Stimulated activated CD8-positive, alpha-beta memory T cell treated with anti-CD3 and anti-CD28 coated beads, Interleukin-15, amount 100 ng/mL, for 24 hours (primary cell): ENCODE results near the gene TCAF1.
"Not testable (repeated sequence)": the region's sequence is repeated elsewhere in the genome, so short reads cannot be mapped to it uniquely, and the experiment has no call there.

Experiments used
- DNase-seq: peaks from one replicate; pipeline ENCODE4 v3.0.0-alpha.2; 2020; ENCODE audit warnings: low read depth

TCAF1 gene

DNA sequence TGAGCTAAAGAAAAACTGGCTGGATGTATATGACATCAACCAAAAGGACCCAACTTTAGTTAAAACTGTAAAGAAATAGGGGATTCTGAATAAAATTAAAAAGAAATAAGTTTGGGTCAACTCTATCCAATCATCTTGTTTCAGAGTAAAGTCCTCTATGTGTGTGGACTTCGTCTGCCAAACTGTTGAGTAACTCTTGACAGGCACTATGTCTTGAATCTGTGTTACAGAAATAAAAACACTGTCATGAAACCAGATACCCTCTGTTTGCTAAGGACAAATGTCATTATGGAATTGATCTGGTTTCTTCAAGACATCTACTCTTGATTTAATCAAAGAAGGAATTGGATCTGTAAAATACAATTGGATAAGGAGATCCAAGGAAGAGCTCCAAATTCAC lies 46.5 kb downstream of the TCAF1 start:
- DNase-seq, result not testable (repeated sequence)

DNA sequence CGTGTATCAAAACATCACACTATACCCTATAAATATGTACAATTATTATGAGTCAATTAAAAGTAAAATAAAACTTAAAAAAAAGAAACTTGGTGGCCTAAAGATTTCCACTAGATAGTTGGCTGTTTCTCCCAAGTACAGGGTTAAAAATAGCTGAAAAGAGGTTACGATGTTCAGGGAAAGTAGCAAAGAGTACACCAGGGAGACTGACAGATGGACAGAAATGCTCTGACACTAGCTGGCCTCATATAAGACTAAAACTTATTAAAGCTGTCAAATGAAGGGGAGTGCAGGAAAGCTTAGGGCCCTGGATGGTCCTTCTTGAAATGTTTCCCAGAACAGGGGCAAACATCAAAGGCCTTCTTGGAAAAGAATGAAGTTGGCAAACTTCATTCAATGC lies 51.3 kb downstream of the TCAF1 start:
- no peak for DNase-seq

DNA sequence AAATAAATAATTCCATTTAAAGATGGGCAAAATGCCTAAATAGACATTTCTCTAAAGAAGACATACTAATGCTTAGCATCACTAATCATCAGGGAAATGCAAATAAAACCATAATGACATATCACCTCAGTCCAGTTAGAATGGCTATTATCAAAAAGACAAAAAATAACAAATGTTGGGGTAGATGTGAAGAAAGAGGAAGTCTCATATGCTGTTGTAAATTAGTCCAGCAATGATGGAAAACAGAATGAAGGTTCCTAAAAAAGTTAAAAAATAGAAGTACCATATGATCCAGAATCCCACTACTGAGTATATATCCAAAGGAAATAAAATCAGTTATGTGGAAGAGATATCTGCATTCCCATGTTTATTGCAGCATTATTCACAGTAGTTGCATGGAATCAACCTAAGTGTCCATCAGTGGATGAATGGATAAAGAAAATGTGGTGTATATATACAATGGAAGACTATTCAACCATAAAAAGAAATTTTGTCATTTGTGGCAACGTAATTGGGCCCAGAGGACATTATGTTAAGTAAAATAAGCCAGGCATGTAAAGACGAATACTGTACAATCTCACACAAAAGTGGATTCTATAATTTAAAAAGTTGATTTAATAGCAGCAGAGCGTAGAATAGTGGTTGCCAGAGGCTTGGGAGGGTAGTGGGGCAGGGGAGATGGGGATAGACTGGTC lies 52.0 kb downstream of the TCAF1 start:
- DNase-seq, result no peak

DNA sequence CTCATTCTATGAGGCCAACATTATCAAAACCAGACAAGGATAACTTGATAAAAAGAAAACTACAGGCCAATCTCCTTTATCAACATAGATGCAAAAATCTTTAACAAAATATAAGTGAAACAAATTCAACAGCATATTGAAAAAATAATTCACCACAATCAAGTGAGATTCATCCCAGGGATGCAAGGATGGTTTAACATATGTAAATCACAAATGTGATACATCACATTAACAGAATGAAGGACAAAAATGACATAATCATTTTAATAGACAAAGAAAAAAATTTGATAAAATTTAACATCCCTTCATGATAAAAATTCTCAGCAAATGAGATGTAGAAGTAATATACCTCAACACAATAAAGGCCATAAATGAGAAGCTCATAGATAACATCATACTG lies 53.8 kb downstream of the TCAF1 start:
- no peak for DNase-seq

DNA sequence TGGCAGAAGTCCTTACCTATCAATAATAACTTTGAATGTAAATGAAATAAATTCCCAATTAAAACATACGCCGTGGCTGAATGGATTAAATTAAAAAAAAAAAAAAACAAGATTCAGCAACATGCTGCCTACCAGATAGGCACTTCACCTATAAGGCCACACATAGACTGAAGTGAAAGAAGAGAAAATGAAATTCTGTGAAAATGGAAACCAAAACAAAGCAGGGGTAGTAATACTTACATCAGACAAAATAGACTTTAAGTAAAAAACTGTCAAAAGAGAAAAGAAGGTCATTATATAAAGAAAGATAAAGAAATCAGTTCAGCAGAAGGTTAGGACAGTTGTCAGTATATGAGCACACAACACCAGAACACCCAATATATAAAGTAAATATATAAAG lies 55.3 kb downstream of the TCAF1 start:
- DNase-seq, result no peak

DNA sequence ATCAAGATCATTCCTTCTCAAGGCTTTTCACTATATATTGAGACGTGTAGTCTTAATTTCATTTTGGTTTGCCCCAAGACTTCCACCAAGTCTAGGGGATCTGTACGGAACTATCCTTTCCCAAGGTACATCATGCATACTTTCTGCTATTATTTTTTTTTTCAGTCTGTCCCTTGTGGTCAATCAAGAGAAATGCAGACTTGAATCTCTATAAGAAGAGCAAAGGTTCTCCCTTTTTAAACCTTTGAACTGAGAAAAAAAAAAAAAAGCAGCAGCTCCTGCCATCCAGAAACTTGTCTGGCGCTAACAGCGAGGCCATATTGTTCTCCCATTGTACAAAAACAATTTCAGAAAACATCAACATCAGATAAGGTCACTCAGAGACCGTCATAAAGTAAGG lies 60.3 kb downstream of the TCAF1 start:
- DNase-seq, result not testable (repeated sequence)

DNA sequence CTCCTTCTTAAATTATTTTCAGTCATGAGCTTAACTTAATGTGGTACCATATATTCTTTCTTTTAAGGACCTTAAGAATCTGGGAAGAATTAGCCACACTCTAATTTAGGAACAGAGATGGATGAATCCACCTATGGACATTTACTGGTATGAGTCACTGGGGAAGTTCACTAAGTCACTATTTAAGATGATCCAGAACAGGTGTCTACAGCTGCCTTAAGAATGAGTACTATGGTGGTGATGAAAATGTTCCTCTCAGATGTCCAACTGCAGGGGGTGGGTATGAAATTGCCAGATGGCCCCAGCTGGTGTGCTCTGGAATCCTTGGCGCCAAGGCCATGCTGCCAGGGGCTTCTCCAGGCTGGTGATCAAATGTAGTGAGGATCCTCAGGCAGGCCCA lies 61.9 kb downstream of the TCAF1 start:
- DNase-seq, result not testable (repeated sequence)

DNA sequence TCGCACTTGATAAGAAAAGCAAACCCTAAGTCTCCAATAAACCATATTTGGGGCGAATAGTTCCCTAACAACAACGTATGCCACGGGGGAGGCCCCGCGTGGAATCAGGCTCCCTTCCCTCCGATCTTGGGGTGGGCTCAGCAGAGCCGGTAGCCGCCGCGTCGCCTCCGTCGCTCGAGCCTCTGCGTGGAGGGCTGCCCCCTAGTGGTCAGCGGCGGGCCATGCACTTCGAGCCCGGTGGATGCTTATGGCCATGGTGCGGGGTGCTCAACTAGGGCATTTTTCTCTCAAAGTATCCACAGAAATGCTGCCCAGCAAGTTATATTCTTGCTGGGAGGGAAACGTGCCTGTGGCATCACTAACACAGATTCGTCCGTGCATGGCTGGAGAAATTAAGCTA lies 64.8 kb downstream of the TCAF1 start:
- DNase-seq, result peak; percentile 99

DNA sequence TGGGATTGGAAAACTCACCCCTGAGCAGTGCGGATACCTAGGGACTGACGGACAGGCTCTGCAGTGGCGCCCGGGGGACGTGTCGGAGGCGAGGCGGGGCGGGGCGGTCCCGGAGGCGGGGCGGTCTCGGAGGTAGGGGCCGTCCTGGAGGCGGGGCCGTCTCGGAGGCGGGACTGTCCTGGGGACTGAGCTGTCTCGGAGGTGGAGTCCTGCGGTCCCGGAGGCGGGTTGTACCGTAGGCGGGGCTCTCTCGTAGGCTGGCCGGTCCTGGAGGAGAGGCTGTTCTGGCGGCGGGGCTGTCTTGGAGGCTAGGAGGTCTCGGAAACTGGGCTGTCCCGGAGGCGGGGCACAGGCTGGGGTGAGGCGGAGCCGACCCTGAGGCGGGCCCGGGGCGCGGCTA lies 65.4 kb downstream of the TCAF1 start:
- DNase-seq, result peak; percentile 73

DNA sequence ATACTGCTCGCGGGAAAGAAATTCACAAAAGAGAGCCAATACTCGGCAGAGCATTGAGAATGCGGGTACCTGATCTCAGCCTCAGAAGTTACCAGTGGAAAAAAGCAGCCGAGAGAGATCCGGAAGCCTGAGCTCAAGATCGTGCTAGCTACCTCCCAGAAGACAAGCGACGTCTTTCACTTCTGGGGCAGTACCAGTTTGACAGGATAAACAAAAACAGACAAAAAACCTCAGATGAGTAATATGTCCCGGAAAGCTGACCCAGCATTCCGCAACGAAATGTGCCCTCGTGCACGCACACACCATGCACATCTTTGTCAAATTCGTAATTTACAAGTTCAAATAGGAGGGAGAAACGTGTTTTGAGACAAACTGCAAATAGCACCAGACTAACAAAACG lies 65.9 kb downstream of the TCAF1 start:
- not testable (repeated sequence) for DNase-seq

DNA sequence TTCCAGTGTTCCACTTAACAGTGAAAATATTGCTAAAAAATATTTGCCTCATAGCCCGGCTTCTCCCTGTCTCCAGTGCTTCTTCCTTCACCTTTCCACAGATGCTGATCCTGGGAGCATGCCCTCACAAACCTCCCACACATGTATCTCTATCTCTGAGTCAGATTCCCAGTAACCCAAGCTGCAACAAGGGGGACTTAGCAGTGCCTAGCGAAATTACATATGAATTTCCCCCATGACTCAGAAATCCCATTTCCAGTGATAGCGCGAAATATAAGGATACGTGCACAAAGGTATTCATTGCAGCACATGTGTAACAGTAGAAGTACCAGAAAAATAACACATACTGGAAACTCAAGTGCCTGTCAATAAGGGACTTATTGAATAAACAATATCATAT lies 75.4 kb downstream of the TCAF1 start:
- not testable (repeated sequence) for DNase-seq

DNA sequence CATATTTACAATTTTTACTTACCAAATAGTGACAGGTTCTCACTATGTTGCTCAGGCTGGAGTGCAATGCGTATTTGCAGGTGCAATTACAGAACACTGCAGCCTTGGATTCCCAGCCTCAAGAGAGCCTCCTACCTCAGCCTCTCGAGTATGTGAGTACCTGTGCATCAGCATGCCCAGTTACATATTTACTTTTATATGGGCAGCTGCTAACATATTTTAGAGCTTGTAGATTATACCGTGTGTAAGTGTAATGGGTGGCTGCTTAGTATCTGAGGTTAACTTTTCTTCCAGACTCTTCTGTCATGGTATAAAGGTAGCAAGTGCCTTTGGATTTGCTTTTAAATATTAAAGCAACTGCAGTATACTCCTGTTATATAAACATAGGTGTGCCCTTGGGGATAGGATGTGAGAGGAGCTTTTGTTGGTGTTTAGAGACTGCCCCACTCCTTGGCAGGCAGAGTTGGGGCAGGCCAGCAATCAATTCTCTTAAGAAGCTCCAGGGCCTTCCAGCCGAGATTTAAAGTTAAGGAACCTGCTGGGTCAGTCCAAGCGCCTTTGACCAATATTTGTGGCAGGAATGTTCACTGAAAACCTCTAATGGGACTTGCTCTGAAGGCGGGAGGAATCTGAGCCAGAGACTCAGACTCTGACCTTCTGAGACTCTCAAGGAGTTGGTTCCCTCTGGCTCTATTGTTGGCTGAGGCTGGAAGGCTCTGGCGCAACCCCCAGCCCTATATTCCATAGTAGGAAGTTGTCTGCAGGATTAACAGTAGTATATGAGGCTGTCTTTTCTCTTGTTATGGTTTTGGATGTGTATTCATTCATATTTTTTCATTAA lies 77.5 kb downstream of the TCAF1 start:
- DNase-seq, result not testable (repeated sequence)

DNA sequence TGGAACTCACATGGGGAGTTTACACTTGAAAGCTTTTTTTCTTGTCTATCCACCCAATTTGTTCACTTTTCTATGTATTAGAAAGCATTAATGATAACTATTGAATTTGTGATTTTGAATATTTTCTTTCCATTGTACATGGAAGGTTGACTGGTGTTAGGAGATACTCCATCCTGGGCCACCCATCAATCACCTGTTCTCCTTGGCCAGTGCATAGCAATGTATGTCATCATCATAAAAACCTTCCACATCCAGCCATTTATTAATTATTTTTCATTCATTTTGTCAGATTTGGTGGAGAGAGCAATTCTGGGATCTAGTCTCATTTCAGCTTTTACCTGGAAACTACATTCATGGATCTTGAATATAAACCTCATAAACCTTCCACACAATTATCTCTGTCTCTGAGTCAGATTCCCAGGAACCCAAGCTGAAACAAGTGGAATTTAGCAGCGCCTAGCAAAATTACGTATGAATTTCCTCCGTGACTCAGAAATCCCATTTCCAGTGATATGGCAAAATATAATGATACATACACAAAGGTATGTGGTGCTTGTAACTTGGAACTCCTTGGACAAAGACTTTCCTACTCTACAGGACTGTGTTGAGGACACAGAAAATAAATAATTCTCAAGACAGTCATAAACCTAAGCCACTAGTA lies 78.2 kb downstream of the TCAF1 start:
- DNase-seq, result not testable (repeated sequence)

DNA sequence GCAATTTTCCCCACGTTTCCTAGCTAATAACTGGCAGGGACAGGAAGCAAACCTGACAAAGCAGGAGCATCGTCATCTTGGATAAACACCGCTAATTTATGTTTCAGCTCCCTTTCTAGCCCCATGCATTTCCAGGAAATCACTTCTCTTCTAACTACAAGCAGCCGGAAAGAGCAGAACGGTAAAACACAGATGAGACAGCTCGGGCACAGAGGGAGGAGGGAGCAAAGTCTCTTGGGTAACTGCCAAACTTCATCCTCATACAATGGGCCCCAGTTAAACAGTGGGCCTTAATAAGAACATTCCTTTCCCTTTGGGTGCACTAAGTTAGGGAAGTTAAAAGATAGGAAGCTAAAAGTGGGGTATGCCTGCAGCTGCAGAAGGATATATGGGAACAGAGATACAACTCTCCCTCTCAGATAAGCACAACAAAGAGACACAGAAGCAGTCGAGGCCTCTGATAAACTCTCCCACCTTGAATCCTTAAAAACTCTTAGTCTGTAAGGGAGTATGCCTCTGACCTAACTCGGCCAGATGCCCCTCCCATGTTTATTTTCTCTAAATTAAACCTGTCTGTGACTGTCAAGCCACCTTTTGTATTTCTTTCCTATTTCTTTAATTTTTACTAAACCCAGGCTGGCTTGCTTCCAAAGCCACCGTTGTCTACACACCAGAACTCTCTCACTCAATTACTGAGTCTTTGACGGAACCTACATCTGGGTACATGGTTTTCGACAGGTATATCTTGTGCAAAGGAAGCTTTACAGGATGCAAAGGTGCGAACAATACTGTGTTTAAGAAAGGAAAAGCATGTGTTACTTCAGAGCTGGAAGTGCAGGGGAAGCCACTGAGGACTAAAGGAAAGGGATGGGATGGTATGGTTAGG lies 80.3 kb downstream of the TCAF1 start:
- DNase-seq, result not testable (repeated sequence)

DNA sequence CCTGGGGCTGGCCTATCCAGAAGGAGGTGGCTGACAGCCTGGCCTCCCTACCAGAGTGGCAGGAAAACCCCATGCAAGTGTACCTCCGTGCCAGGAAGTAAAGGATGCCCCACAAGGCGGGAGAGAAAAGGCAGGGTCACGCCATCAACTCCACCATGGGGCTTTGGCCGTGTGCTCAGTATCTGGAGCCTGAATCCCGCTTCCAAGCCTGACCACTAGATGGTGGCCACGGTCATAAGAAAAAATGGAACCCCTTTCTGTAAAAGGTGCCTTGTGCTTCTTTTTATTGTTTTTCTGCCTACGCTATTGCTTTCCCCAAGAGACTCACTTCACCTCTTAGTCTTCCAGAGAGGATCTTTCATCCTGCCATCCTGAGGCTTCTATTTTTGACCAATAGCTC lies 84.1 kb downstream of the TCAF1 start:
- not testable (repeated sequence) for DNase-seq

DNA sequence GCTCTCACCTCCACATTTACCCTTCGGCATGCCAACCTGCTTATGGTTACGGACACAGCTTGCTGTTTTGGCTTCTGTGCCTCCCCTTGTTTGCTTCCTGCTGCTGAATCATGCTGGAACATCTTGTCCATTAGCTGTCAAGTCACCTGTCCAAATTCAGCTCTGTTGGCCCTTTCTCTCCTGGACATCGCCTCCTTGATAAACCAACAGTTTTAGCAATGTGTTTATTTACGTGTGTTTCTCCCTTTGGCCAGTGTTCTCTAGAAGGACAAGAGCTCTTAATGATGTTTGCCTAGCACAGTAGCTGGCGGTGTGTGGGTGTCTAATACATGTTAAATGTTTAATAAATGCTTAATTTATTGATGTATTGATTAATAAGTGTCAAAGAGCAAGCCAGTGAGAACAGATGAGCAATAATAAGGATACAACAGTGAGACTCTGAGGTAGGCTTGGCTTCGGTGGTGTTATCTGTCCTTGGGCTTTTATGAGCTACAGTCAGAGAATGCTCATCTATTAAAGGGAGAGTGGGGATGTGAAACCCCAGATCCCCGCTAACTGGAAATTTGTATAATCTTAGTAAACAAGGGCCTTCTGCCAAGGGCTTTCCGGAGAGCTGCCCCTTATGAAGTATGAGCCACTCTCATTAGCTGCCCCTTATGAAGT lies 85.4 kb downstream of the TCAF1 start:
- not testable (repeated sequence) for DNase-seq

DNA sequence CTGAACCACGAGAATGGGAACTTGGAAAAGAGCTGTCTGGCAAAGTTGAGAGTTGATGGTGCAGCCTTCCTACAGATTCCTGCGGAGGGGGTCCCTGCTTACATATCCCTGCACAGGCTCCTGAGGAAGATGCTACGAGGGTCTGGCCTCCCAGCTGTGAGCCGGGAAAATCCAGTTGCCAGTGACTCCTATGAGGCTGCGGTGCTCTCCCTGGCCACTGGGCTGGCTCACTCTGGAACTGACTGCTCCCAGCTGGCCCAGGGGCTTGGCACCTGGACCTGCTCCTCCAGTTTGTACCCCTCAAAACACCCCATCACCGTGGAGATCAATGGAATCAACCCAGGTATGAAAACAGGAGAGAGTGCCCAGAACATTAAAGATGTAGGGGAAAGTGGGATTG lies 91.3 kb downstream of the TCAF1 start:
- not testable (repeated sequence) for DNase-seq

DNA sequence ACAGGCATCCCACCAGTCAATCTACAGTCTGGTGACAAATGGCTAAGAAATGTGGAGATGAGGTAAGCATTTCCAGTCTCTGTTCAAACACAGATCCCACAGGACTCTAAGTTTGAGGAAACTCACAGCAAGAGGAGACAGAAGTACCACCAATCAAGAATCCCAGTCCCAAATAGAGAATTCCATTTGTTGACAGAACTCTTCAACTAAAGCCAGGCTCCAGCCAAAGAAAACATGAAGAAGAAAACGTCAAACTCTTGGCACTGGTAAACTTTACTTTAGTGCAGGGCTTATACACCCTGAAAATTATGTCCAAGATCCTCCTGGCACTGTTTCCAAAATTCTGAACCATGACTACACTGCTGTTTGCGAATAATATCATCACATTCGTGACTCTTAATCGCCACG lies 95.3 kb downstream of the TCAF1 start:
- DNase-seq, result not testable (repeated sequence)
